WTC11 (cell line): ENCODE results near the gene ENO3. TPM values are rescaled to one million over a fixed set of nuclear protein-coding genes. Genes with fewer than 3 reads are reported as not detected.

Experiments used
- ATAC-seq: fragments of 200-7000 bp; cut with Tn5 transposase; 2 replicates; pipeline ENCODE4 v1.10.0; 2021; ENCODE audit warnings: mild to moderate bottlenecking, moderate library complexity
- CTCF ChIA-PET: fragments of 300-600 bp; sonication (Branson Sonifier 250); formaldehyde crosslinking; loops from one replicate; lab custom pipeline; 2021; ENCODE audit warnings: antibody characterized with exemption; lab: Charles Lee
- POLR2A ChIA-PET: fragments of 350-600 bp; sonication (Branson Sonifier 250); formaldehyde crosslinking; loops from one replicate; lab custom pipeline; 2021; ENCODE audit warnings: antibody characterized with exemption; lab: Charles Lee
- DNase-seq: peaks from one replicate; pipeline ENCODE4 v3.0.0; 2021; ENCODE audit warnings: low spot score
- H3K27ac Mint-ChIP-seq: 2 replicates; pipeline ENCODE4 v1.8.0; 2021; ENCODE audit warnings: mixed read lengths
- H3K27me3 Mint-ChIP-seq: 2 replicates; pipeline ENCODE4 v1.8.0; 2021; ENCODE audit warnings: low read depth, mild to moderate bottlenecking, moderate library complexity, mixed read lengths
- H3K36me3 Mint-ChIP-seq: 2 replicates; pipeline ENCODE4 v1.8.0; 2021; ENCODE audit warnings: mixed read lengths
- H3K4me1 Mint-ChIP-seq: 2 replicates; pipeline ENCODE4 v1.8.0; 2022; ENCODE audit warnings: mixed read lengths
- H3K4me3 Mint-ChIP-seq: 2 replicates; pipeline ENCODE4 v1.8.0; 2021; ENCODE audit warnings: mild to moderate bottlenecking, moderate library complexity, mixed read lengths
- H3K9me3 Mint-ChIP-seq: 2 replicates; pipeline ENCODE4 v1.8.0; 2021; ENCODE audit warnings: mixed read lengths
- CREB1 ChIP-seq: sonication (generic); formaldehyde crosslinking; IDR thresholded peaks from 2 replicates; pipeline ENCODE4 v1.8.0; 2023; ENCODE audit warnings: mild to moderate bottlenecking, missing genetic modification reagents
- EMX1 ChIP-seq: fragments of 250-450 bp; sonication (Bioruptor Pico); IDR thresholded peaks from 2 replicates; pipeline ENCODE4 v1.8.0; 2021; ENCODE audit warnings: mild to moderate bottlenecking
- ETV6 ChIP-seq: sonication (generic); formaldehyde crosslinking; IDR thresholded peaks from 2 replicates; pipeline ENCODE4 v1.8.1; 2022; ENCODE audit warnings: mild to moderate bottlenecking, missing genetic modification reagents
- FOXP1 ChIP-seq: sonication (generic); formaldehyde crosslinking; IDR thresholded peaks from 2 replicates; pipeline ENCODE4 v1.8.0; 2022; ENCODE audit warnings: missing genetic modification reagents, mild to moderate bottlenecking, moderate library complexity, borderline replicate concordance
- HMGXB4 ChIP-seq: sonication (generic); formaldehyde crosslinking; IDR thresholded peaks from 2 replicates; pipeline ENCODE4 v1.8.1; 2023; ENCODE audit warnings: mild to moderate bottlenecking, moderate library complexity, missing genetic modification reagents
- IRF2 ChIP-seq: sonication (generic); formaldehyde crosslinking; IDR thresholded peaks from 2 replicates; pipeline ENCODE4 v1.8.0; 2022; ENCODE audit warnings: low read depth, missing genetic modification reagents, borderline replicate concordance
- MYBL2 ChIP-seq: sonication (generic); formaldehyde crosslinking; IDR thresholded peaks from 2 replicates; pipeline ENCODE4 v1.8.1; 2023; ENCODE audit warnings: mild to moderate bottlenecking, moderate library complexity, missing genetic modification reagents
- NFE2L1 ChIP-seq: sonication (generic); formaldehyde crosslinking; IDR thresholded peaks from 2 replicates; pipeline ENCODE4 v1.8.1; 2023; ENCODE audit warnings: missing genetic modification reagents
- NR2C2 ChIP-seq: sonication (generic); formaldehyde crosslinking; IDR thresholded peaks from 2 replicates; pipeline ENCODE4 v1.8.0; 2022; ENCODE audit warnings: mild to moderate bottlenecking, missing genetic modification reagents
- NR3C1 ChIP-seq: sonication (generic); formaldehyde crosslinking; conservative IDR thresholded peaks from 2 replicates; pipeline ENCODE4 v1.8.1; 2023; ENCODE audit warnings: low read depth, mild to moderate bottlenecking, missing genetic modification reagents
- PRRX2 ChIP-seq: fragments of 250-450 bp; sonication (Bioruptor Pico); IDR thresholded peaks from 2 replicates; pipeline ENCODE4 v1.8.0; 2021; ENCODE audit warnings: mild to moderate bottlenecking
- TEAD1 ChIP-seq: sonication (generic); formaldehyde crosslinking; IDR thresholded peaks from 2 replicates; pipeline ENCODE4 v1.8.0; 2022; ENCODE audit warnings: mild to moderate bottlenecking, missing genetic modification reagents
- ZBTB21 ChIP-seq: sonication (generic); formaldehyde crosslinking; IDR thresholded peaks from 2 replicates; pipeline ENCODE4 v1.8.1; 2023; ENCODE audit warnings: mild to moderate bottlenecking, missing genetic modification reagents, borderline replicate concordance
- ZNF396 ChIP-seq: fragments of 250-450 bp; sonication (Bioruptor Pico); IDR thresholded peaks from 2 replicates; pipeline ENCODE4 v1.8.0; 2021; ENCODE audit warnings: mild to moderate bottlenecking, moderate library complexity, borderline replicate concordance
- ZNF416 ChIP-seq: fragments of 250-450 bp; sonication (Bioruptor Pico); IDR thresholded peaks from 2 replicates; pipeline ENCODE4 v1.9.0; 2021; ENCODE audit warnings: mild to moderate bottlenecking, inconsistent platforms
- total RNA-seq: library from RNA; stranded (reverse); gene quantifications from 3 replicates; pipeline ENCODE4 v1.2.3, GENCODE V29; 2021
- TF ChIP-seq, protein P1 (sequence below): fragments of 200-600 bp; IDR thresholded peaks from 2 replicates; pipeline ENCODE4 v1.8.0; 2022; ENCODE audit warnings: antibody characterized with exemption
- TF ChIP-seq, protein P2 (sequence below): sonication (generic); formaldehyde crosslinking; IDR thresholded peaks from 2 replicates; pipeline ENCODE4 v1.8.0; 2023; ENCODE audit warnings: missing genetic modification reagents, mild to moderate bottlenecking, borderline replicate concordance
- TF ChIP-seq, protein P3 (sequence below): fragments of 250-450 bp; sonication (Bioruptor Pico); IDR thresholded peaks from 2 replicates; pipeline ENCODE4 v1.9.0; 2021; ENCODE audit warnings: moderate library complexity, mild to moderate bottlenecking, inconsistent platforms, borderline replicate concordance

ENO3 gene
- total RNA-seq, 1 experiment from 2014 or later = 30.9 TPM

GRCh38 chr17:4973256-4974114, 22.6 kb downstream of the ENO3 start (continued):
- TF ChIP-seq, protein P1, sequence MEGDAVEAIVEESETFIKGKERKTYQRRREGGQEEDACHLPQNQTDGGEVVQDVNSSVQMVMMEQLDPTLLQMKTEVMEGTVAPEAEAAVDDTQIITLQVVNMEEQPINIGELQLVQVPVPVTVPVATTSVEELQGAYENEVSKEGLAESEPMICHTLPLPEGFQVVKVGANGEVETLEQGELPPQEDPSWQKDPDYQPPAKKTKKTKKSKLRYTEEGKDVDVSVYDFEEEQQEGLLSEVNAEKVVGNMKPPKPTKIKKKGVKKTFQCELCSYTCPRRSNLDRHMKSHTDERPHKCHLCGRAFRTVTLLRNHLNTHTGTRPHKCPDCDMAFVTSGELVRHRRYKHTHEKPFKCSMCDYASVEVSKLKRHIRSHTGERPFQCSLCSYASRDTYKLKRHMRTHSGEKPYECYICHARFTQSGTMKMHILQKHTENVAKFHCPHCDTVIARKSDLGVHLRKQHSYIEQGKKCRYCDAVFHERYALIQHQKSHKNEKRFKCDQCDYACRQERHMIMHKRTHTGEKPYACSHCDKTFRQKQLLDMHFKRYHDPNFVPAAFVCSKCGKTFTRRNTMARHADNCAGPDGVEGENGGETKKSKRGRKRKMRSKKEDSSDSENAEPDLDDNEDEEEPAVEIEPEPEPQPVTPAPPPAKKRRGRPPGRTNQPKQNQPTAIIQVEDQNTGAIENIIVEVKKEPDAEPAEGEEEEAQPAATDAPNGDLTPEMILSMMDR = no peak
- no peak for TF ChIP-seq MYBL2
- no peak for TF ChIP-seq PRRX2 (CRISPR knock-in tag)

DNA sequence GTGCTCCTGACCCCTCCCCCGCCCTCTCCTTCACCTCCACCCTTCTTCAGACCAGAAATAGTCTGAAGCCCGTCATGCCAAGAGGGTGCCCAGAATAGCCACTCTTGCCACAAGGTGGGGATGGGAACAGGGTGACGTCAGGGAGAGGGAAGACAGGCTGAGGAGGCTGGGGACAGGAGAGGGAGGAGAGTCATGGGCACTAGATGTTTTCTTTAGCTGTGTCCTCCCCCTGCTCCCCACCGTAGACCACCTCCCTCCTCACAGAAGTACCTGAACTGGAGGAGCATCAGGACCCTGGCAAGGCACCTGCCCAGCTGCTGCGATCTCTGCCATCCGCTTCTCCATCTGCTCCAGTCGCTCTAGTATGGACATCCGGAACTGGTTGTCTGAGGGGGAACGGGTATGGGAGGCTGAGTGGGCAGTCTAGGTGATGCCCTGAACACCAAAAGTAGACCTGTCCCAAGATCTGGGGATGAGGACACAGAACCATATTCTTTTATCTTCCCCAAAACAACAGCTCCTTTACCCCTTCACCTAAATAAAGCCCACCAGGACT, 23.3 kb downstream of the ENO3 start:
- POLR2A ChIA-PET = no interaction called here
- H3K36me3 Mint-ChIP-seq = peaks cover 5% of the 10 kb centered on the region
- H3K27me3 Mint-ChIP-seq = peaks cover 77% of the 10 kb centered on the region
- TF ChIP-seq ZNF396 (CRISPR knock-in tag) (no peak), ZNF416 (CRISPR knock-in tag) (no peak), TEAD1 (no peak), NR2C2 (CRISPR knock-in tag) (no peak), FOXP1 (CRISPR knock-in tag) (no peak), ETV6 (CRISPR knock-in tag) (no peak), CREB1 (no peak), MYBL2 (no peak)
- TF ChIP-seq, protein P2, sequence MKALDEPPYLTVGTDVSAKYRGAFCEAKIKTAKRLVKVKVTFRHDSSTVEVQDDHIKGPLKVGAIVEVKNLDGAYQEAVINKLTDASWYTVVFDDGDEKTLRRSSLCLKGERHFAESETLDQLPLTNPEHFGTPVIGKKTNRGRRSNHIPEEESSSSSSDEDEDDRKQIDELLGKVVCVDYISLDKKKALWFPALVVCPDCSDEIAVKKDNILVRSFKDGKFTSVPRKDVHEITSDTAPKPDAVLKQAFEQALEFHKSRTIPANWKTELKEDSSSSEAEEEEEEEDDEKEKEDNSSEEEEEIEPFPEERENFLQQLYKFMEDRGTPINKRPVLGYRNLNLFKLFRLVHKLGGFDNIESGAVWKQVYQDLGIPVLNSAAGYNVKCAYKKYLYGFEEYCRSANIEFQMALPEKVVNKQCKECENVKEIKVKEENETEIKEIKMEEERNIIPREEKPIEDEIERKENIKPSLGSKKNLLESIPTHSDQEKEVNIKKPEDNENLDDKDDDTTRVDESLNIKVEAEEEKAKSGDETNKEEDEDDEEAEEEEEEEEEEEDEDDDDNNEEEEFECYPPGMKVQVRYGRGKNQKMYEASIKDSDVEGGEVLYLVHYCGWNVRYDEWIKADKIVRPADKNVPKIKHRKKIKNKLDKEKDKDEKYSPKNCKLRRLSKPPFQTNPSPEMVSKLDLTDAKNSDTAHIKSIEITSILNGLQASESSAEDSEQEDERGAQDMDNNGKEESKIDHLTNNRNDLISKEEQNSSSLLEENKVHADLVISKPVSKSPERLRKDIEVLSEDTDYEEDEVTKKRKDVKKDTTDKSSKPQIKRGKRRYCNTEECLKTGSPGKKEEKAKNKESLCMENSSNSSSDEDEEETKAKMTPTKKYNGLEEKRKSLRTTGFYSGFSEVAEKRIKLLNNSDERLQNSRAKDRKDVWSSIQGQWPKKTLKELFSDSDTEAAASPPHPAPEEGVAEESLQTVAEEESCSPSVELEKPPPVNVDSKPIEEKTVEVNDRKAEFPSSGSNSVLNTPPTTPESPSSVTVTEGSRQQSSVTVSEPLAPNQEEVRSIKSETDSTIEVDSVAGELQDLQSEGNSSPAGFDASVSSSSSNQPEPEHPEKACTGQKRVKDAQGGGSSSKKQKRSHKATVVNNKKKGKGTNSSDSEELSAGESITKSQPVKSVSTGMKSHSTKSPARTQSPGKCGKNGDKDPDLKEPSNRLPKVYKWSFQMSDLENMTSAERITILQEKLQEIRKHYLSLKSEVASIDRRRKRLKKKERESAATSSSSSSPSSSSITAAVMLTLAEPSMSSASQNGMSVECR = no peak
- ATAC-seq = no peak
- peaks cover 17% of the 10 kb centered on the region for H3K4me1 Mint-ChIP-seq
- no peak for DNase-seq
- no peak overlapping the region for H3K27ac Mint-ChIP-seq
- CTCF ChIA-PET = no interaction called here
- no peak overlapping the region for H3K4me3 Mint-ChIP-seq
- no peaks in the 10 kb centered on the region for H3K9me3 Mint-ChIP-seq

GRCh38 chr17:4978726-4979125, 27.8 kb downstream of the ENO3 start:
- Mint-ChIP-seq H3K36me3 (no peaks in the 10 kb centered on the region), H3K9me3 (no peaks in the 10 kb centered on the region), H3K27me3 (peaks cover 58% of the 10 kb centered on the region), H3K4me3 (no peak overlapping the region), H3K27ac (no peak overlapping the region), H3K4me1 (peaks cover 5% of the 10 kb centered on the region)
- ATAC-seq (no peak), DNase-seq (no peak)
- ChIA-PET POLR2A (no interaction called here), CTCF (interaction anchor here (0.8 to 1.2 kb wide), 3 partner anchors 11 to 84 kb away, joined by 3 read pairs; no protein-coding TSS in a partner anchor)
- TF ChIP-seq IRF2 (CRISPR knock-in tag) (no peak), EMX1 (no peak), HMGXB4 (no peak), NR3C1 (no peak), CREB1 (no peak), NFE2L1 (CRISPR knock-in tag) (no peak), ZBTB21 (CRISPR knock-in tag) (no peak)
- TF ChIP-seq, protein P3, sequence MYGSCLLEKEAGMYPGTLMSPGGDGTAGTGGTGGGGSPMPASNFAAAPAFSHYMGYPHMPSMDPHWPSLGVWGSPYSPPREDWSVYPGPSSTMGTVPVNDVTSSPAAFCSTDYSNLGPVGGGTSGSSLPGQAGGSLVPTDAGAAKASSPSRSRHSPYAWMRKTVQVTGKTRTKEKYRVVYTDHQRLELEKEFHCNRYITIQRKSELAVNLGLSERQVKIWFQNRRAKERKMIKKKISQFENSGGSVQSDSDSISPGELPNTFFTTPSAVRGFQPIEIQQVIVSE = no peak
